Left lung (tissue), 10 donors: ENCODE results near the gene KCTD8. TPM values are rescaled to one million over a fixed set of nuclear protein-coding genes. Genes with fewer than 3 reads are reported as not detected.

ENCODE experiments used
- ATAC-seq: fragments of 200-7000 bp; cut with Tn5 transposase; one replicate; pipeline ENCODE4 v1.9.1; 2020; ENCODE audit warnings: moderate library complexity
- DNase-seq, 4 donors: peaks; one replicate each; pipeline ENCODE4 v3.0.0-alpha.2; 2013 to 2020
- H3K27ac ChIP-seq, 2 donors: fragments of 200-600 bp; sonication (generic) in 1 of 2; one replicate each; pipeline versions ENCODE4 v1.5.0 to v1.8.0; 2020 to 2021
- H3K27me3 ChIP-seq, 2 donors: fragments of 200-600 bp; sonication (generic) in 1 of 2; one replicate each; pipeline versions ENCODE4 v1.5.0 to v1.8.0; 2020 to 2021
- H3K36me3 ChIP-seq, 2 donors: fragments of 200-600 bp; sonication (generic) in 1 of 2; one replicate each; pipeline versions ENCODE4 v1.5.0 to v1.8.0; 2020 to 2021
- H3K4me1 ChIP-seq, 2 donors: fragments of 200-600 bp; one replicate each; pipeline ENCODE4 v1.8.0; 2021
- H3K4me3 ChIP-seq, 2 donors: fragments of 200-600 bp; sonication (generic) in 1 of 2; one replicate each; pipeline versions ENCODE4 v1.5.0 to v1.8.0; 2020 to 2021; ENCODE audit warnings: mild to moderate bottlenecking in 1 of 2
- H3K9me3 ChIP-seq, 2 donors: fragments of 200-600 bp; sonication (generic) in 1 of 2; one replicate each; pipeline versions ENCODE4 v1.5.0 to v1.8.0; 2020 to 2021
- intact Hi-C, 2 donors: fragments of 100-400 bp; cut with DNase I; formaldehyde crosslinking; loops; one replicate each; pipeline versions ENCODE4 v1.11.2 to v1.14.2; 2022
- polyA plus RNA-seq, 6 donors: library from polyadenylated mRNA; unstranded; fragments of 120-200 nt; gene quantifications; one replicate each; pipeline ENCODE4 v1.2.1, GENCODE V29; 2013; ENCODE audit not compliant: insufficient read length in 6 of 6
- total RNA-seq, 2 donors: library from RNA; stranded (reverse); fragmentation: NEBNext Ultra II Directional; extraction: Animal tissue kit (Norgen Biotek cat#: 25700); gene quantifications; one replicate each; pipeline ENCODE4 v1.2.1, GENCODE V29; 2021
- TF ChIP-seq, protein P1 (sequence below), 2 donors: fragments of 200-600 bp; sonication (generic) in 1 of 2; IDR thresholded peaks; one replicate each; pipeline versions ENCODE4 v1.5.0 to v1.8.0; 2021; ENCODE audit warnings: antibody characterized with exemption in 2 of 2
- donor health status: DM: no; HTN: yes; CAD: no.
- donor health status: DM: no; HTN: no; CAD: no.

Gene KCTD8
- total and polyA plus RNA-seq, 8 donors: 0.08 to 0.23 (median 0.19) TPM; not detected in 2

DNA sequence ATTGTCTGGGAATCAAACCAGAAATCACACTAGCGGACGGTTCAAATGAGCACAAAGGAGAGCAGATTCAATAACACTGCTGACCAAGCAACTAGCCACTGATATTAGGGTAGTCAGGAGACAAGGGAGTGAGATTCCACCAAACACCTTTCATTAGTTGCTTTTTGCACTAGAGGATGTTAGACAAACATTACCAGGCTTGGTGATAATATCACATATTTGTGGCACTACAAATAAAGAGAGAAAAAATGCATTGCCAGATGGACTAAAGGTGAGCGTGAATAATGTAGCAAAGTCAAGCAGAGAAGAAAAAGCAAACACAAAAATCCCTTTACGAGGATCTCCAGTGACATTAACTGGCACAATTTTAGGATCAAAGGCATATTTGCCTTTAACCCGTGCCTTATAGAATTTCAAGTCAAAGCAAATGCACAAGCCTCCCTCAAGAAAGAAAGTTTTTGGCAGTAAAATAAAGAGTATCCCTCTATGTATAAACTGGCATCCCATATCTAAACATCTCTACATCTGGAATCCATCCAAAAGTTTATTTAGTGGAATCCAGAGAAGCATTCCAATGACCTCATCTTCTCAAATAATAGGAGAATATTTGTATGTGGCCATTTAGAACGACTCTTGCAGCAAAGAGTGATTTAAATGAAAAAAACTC lies 290.9 kb downstream of the KCTD8 start:
- TF ChIP-seq, protein P1, sequence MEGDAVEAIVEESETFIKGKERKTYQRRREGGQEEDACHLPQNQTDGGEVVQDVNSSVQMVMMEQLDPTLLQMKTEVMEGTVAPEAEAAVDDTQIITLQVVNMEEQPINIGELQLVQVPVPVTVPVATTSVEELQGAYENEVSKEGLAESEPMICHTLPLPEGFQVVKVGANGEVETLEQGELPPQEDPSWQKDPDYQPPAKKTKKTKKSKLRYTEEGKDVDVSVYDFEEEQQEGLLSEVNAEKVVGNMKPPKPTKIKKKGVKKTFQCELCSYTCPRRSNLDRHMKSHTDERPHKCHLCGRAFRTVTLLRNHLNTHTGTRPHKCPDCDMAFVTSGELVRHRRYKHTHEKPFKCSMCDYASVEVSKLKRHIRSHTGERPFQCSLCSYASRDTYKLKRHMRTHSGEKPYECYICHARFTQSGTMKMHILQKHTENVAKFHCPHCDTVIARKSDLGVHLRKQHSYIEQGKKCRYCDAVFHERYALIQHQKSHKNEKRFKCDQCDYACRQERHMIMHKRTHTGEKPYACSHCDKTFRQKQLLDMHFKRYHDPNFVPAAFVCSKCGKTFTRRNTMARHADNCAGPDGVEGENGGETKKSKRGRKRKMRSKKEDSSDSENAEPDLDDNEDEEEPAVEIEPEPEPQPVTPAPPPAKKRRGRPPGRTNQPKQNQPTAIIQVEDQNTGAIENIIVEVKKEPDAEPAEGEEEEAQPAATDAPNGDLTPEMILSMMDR (IDR thresholded peaks at IDR 0.05): no peak
- DNase-seq (peak in 2 of 4 donors; percentile 11 to 13), ATAC-seq (no peak)
- Histone ChIP-seq H3K4me3 (no peak overlapping the region), H3K27ac (no peak overlapping the region), H3K9me3 (peaks cover 0 to 3% of the 10 kb centered on the region in 2 donors), H3K4me1 (no peaks in the 10 kb centered on the region), H3K36me3 (no peaks in the 10 kb centered on the region), H3K27me3 (no peaks in the 10 kb centered on the region)
- intact Hi-C loops: no loop called here

DNA sequence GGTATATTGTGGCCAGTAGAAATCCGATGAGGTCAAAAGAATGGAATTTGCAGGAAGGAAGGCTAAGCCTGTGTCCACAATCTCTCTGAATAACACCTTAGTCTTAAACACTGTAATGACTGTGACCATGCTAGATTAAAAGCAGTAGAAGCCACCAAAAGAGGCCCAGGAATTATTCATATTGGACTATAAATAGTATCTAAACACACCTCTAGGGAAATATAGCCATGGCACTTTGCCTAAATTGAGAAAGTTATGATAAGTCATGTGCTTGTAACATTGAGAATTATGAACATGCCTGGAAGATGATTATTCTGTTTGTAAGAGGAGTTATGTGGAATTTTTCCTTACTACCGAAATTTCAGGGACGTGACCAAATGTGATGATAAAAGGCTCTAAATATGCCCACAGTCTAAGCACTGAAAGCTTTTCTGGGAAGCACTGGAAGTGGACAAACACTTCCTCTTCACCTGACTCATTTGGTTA lies 298.5 kb downstream of the KCTD8 start:
- DNase-seq: no peak
- intact Hi-C loops: no loop called here
- Histone ChIP-seq H3K4me1 (no peaks in the 10 kb centered on the region), H3K27ac (no peak overlapping the region), H3K9me3 (peaks cover 0 to 7% of the 10 kb centered on the region in 2 donors), H3K36me3 (no peaks in the 10 kb centered on the region), H3K4me3 (no peak overlapping the region), H3K27me3 (no peaks in the 10 kb centered on the region)
- TF ChIP-seq, protein P1 (IDR thresholded peaks at IDR 0.05): no peak
- peak; percentile 44 for ATAC-seq

DNA sequence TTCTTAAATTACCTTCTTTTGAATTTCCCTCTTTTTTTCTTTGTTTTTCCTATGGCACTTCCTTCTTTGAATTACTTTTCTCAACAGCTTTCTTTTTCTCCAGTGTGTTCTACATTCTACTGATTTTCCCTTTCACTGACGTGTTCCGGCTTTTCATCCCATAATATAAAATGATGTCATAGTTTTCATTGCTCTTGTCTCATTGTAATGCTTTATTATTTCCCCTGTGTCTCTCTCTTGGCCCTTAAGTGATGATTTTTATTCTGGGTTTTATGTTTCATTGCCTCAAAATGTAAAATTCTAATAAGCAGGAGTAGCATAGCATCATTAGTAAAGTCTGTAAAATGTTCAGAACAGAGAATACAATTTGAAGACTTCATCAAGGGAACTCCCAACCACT lies 299.3 kb downstream of the KCTD8 start:
- no peak overlapping the region for H3K27ac ChIP-seq

DNA sequence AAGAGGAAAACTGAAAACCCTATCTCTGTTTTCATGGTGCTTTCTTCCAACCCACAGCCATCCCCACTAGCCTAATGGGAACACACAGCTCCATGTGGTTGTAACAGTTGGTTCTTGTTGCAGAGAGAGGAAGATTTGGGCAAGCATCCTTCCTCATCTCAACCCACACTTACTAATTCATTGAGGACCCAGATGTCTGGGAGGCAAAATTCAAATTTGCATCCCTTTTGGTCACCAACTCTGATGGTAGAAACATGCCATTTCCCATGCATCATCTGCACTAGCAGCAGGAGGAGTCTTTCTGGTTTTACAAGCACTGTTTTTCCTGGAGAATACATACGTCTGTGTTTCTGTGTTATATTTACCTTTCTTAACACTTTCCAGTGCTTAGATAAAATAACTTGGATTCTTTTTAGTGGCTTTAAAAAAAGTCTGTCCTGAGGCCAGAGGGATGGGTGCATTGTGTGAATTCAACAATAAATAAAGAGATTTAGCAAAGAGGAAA lies 301.0 kb downstream of the KCTD8 start:
- H3K27ac ChIP-seq: no peak overlapping the region
- DNase-seq (no peak), ATAC-seq (no peak)
- H3K36me3 ChIP-seq: no peaks in the 10 kb centered on the region
- H3K4me3 ChIP-seq: no peak overlapping the region
- H3K27me3 ChIP-seq: no peaks in the 10 kb centered on the region
- TF ChIP-seq, protein P1 (IDR thresholded peaks at IDR 0.05): no peak
- intact Hi-C loops: no loop called here
- no peaks in the 10 kb centered on the region for H3K4me1 ChIP-seq
- peaks cover 0 to 7% of the 10 kb centered on the region in 2 donors for H3K9me3 ChIP-seq

More for the DNA sequence above, 299.3 kb downstream of the KCTD8 start:
- Histone ChIP-seq H3K27me3 (no peaks in the 10 kb centered on the region), H3K4me3 (no peak overlapping the region), H3K9me3 (peaks cover 0 to 7% of the 10 kb centered on the region in 2 donors), H3K36me3 (no peaks in the 10 kb centered on the region), H3K4me1 (no peaks in the 10 kb centered on the region)
- intact Hi-C loops: no loop called here
- DNase-seq: no peak
- TF ChIP-seq, protein P1 (IDR thresholded peaks at IDR 0.05): no peak
- no peak for ATAC-seq

DNA sequence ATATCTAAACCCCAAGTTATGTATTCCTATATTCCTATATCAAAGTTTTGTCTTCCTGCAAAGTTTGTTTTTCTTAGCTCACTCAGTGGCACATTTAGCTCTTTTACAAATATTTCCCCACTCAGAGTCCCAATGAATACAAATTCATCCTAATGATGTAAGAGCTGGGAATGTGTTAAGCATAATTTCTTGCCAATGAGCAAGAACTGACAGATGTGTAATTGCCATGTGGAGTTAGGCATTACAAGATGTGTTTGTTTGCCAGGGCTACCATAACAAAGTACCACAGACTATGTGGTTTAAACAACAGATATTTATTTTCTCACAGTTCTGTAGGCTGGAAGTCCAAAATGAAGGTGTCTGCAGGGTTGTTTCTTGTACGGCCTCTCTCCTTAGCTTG lies 302.1 kb downstream of the KCTD8 start:
- intact Hi-C loops: no loop called here
- ATAC-seq (no peak), DNase-seq (no peak)
- Histone ChIP-seq H3K9me3 (peaks cover 0 to 7% of the 10 kb centered on the region in 2 donors), H3K36me3 (no peaks in the 10 kb centered on the region), H3K4me3 (no peak overlapping the region), H3K27ac (no peak overlapping the region), H3K27me3 (no peaks in the 10 kb centered on the region), H3K4me1 (no peaks in the 10 kb centered on the region)
- TF ChIP-seq, protein P1 (IDR thresholded peaks at IDR 0.05): no peak
